Psoas muscle (tissue), 8 donors: ENCODE measurements around the gene MCM3. TPM values are rescaled to one million over a fixed set of nuclear protein-coding genes. Genes with fewer than 3 reads are reported as not detected.

ENCODE experiments used
- ATAC-seq, 4 donors: fragments of 200-7000 bp; cut with Tn5 transposase; one replicate each; pipeline ENCODE4 v1.9.1; 2020; ENCODE audit warnings: moderate library complexity in 3 of 4, mild to moderate bottlenecking in 2 of 4
- DNase-seq, 2 donors: peaks; one replicate each; pipeline ENCODE4 v3.0.0-alpha.2; 2020
- H3K27ac ChIP-seq: fragments of 200-600 bp; one replicate; pipeline ENCODE4 v1.8.0; 2022
- H3K27me3 ChIP-seq, 3 donors: fragments of 200-600 bp in 1 of 3; one replicate each; pipeline versions ENCODE4 v1.6.1 to v1.8.0; 2013 to 2022; ENCODE audit warnings: low read length in 2 of 3, mild to moderate bottlenecking in 2 of 3, moderate library complexity in 1 of 3; ENCODE audit not compliant: insufficient read depth in 3 of 3
- H3K36me3 ChIP-seq, 2 donors: fragments of 200-600 bp in 1 of 2; one replicate each; pipeline versions ENCODE4 v1.6.1 to v1.8.0; 2013 to 2022; ENCODE audit warnings: low read depth in 1 of 2, mild to moderate bottlenecking in 1 of 2, moderate library complexity in 1 of 2; ENCODE audit not compliant: insufficient read depth in 1 of 2
- H3K4me1 ChIP-seq: fragments of 200-600 bp; one replicate; pipeline ENCODE4 v1.8.0; 2022
- H3K4me3 ChIP-seq: fragments of 200-600 bp; one replicate; pipeline ENCODE4 v1.8.0; 2022; ENCODE audit warnings: mild to moderate bottlenecking
- H3K9me3 ChIP-seq: fragments of 200-600 bp; one replicate; pipeline ENCODE4 v1.8.0; 2022
- WGBS, 3 donors: extraction: QIAGEN DNeasy Blood & Tissue Kit; methylation state at CpG; one replicate each; pipeline versions ENCODE4 v1.1.6 to v1.1.7; 2013; 5-methylcytosine and 5-hydroxymethylcytosine counted together
- intact Hi-C, 2 donors: fragments of 100-400 bp; cut with DNase I; formaldehyde crosslinking; loops; one replicate each; pipeline versions ENCODE4 v1.11.0 to v1.14.2; 2022
- long read RNA-seq, 2 donors: library from polyadenylated mRNA; unstranded; transcript quantifications; one replicate each; pipeline ENCODE4 v2.0.0, GENCODE V29; 2021
- polyA plus RNA-seq, 3 donors: library from polyadenylated mRNA; stranded (reverse); fragments of 200-250 nt; gene quantifications; one replicate each; pipeline ENCODE4 v1.2.3, GENCODE V29; 2013
- total RNA-seq, 4 donors: library from RNA; stranded (reverse); fragmentation: NEBNext Ultra II Directional in 2 of 4; extraction: Animal tissue kit (Norgen Biotek cat#: 25700) in 2 of 4; gene quantifications; one replicate each; pipeline versions ENCODE4 v1.2.1 to v1.2.4, GENCODE V29; 2021 to 2023
- TF ChIP-seq, protein P1 (sequence below): fragments of 200-600 bp; IDR thresholded peaks from one replicate; pipeline ENCODE4 v1.8.0; 2022; ENCODE audit warnings: antibody characterized with exemption
- donor health status: healthy with polysubstance abuse.
- donor health status: DM: no; HTN: no; CAD: no; lungs with moderate emphysema.
- donor health status: Bipolar disorder and iron deficiency.
- donor health status: healthy.
- donor health status: DM: yes; HTN: yes; CAD: no.
- donor health status: DM: no; HTN: no; CAD: no.
- donor health status: DM: no; HTN: no; CAD: no.
- donor health status: DM: yes; HTN: yes; CAD: no.

Gene MCM3
- total RNA-seq (10 to 100 TPM in 3 of 4 donors, 1 to 10 TPM in 1; 7.6 to 17.3 (median 11.1) TPM), polyA plus RNA-seq (10 to 100 TPM in 2 of 3 donors, 1 to 10 TPM in 1; 9.6 to 25.0 (median 11.7) TPM)
- long read RNA-seq, donor 1, transcript MCM3-201 (17 exons, 3,083 nt), result major isoform, 11 of 16 reads
- long read RNA-seq, donor 1, partial matches to known transcripts, result 1 of 16 reads
- long read RNA-seq, donor 1, other reads (novel, unspliced or antisense), result 3 of 16 reads
- long read RNA-seq, donor 2, transcript MCM3-201 (17 exons, 3,083 nt), result major isoform, 31 of 38 reads
- long read RNA-seq, donor 2, partial matches to known transcripts, result 3 of 38 reads
- long read RNA-seq, donor 2, other reads (novel, unspliced or antisense), result 3 of 38 reads

DNA sequence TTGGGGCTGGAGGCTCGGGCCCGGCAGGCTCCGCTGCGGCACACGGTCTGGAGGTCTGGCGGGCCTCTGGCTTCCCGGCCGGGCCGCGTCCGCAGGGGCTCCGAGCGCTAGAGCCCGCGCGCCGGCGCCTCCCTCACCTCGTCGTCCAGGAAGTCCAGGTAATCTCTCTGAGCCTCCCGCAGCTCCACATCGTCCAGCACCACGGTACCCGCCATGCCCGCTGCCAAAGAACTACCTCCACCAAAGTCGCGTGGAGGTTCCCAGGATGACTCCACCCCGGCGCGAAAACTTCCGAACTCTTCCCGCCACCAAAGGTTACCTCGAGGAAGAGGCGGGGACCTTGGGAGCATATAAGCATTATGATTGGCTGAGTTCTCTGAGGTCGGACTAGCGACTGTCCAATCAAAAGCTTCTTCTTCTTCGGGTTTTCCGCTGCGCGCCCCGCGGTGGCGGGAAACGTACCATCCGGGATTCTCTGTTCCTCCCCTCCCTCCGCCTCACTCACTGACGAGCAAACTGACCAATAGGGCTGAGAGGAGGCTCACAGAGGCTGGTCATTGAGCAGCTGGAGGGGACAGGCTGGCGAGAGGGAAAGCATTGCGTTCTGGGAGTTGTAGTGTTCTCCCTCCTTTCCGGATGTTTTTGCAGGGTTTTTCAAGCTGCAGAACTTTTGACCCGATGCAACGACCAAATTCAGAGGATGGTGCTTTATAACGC is at the start of gene MCM3:
TSS of gene MCM3 (minus strand) at position 283 of the 717 bp plus-strand sequence. CDS start at position 215, 68 bp downstream.
- TF ChIP-seq, protein P1, sequence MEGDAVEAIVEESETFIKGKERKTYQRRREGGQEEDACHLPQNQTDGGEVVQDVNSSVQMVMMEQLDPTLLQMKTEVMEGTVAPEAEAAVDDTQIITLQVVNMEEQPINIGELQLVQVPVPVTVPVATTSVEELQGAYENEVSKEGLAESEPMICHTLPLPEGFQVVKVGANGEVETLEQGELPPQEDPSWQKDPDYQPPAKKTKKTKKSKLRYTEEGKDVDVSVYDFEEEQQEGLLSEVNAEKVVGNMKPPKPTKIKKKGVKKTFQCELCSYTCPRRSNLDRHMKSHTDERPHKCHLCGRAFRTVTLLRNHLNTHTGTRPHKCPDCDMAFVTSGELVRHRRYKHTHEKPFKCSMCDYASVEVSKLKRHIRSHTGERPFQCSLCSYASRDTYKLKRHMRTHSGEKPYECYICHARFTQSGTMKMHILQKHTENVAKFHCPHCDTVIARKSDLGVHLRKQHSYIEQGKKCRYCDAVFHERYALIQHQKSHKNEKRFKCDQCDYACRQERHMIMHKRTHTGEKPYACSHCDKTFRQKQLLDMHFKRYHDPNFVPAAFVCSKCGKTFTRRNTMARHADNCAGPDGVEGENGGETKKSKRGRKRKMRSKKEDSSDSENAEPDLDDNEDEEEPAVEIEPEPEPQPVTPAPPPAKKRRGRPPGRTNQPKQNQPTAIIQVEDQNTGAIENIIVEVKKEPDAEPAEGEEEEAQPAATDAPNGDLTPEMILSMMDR, result no peak
- H3K27ac ChIP-seq, result peak within 1 kb of the TSS; percentile 59
- peak; percentile 100 for ATAC-seq
- H3K36me3 ChIP-seq, result peaks cover 3 to 33% of the 10 kb centered on the region in 2 donors
- intact Hi-C loops, result loop anchor here (5.0 to 10.0 kb wide), 6 partner anchors 113 to 388 kb away; partner anchors contain the start of genes TMEM14A (in 1 of the 2) and TRAM2 (in 1 of the 2)
- no peaks in the 10 kb centered on the region for H3K27me3 ChIP-seq
- H3K9me3 ChIP-seq, result no peaks in the 10 kb centered on the region
- 0 to 1% (median 1%) methylated on average over 52 to 53 of the region's 53 CpGs for WGBS, 3 donors
- peak within 1 kb of the TSS; percentile 76 for H3K4me3 ChIP-seq
- peaks cover 7% of the 10 kb centered on the region for H3K4me1 ChIP-seq
- DNase-seq, result peak; percentile 97

DNA sequence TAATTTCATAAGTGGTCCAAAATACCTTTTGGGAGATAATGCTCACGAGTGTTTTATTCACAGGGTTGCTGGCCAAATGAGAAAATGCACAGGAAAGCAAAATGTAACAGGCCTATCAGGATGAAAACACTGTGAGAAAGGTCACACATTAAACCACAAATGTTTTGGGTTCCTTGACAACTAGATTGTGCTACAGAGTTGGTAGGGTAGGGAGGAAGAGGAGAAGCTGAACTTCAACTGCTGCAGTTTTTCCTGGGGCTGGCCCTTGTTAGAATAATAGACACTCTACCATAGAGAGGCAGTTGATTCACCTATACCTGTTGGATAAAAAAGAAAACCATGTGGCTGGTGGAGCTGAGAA is 49.3 kb upstream of the MCM3 start:
- Histone ChIP-seq H3K4me3 (no peak overlapping the region), H3K4me1 (no peaks in the 10 kb centered on the region), H3K27ac (no peak overlapping the region), H3K27me3 (no peaks in the 10 kb centered on the region), H3K36me3 (no peaks in the 10 kb centered on the region), H3K9me3 (no peaks in the 10 kb centered on the region)
- TF ChIP-seq, protein P1, result no peak
- intact Hi-C loops, result no loop called here
- ATAC-seq (no peak), DNase-seq (no peak)
- WGBS, 3 donors, result 26 to 38% (median 26%) methylated on average over 1 of the region's 1 CpG

DNA sequence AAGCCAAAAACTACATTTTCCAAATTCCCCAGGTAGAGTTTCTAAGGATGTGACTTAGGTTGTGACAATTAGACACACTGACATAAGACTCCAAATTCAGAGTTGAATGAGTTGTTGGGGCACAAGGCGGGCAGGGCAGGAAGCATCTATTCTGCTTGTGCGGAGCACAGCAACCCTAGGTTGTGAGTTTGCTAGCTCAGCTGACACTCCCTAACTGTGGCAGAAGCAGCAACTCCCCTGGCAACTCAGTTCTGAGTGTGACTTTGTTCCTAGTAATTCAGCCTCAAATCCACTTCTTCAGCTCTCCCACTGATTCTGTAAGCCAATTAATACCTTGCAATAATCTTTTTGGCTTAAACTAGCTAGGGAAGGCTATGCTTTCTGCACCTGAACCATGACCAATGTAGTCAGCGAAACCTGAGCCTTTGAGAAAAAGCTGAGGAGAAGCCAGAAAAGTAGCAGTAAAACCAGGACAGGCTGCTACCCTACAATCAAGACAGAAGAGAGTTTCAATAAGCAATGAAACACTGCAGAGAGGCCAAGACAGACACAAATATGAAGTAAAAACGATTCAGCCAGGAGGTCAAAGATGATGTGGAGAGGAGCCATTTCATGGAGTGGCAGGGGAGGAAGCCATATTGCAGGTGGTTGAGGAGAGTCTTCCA is 47.4 kb upstream of the MCM3 start:
- Histone ChIP-seq H3K9me3 (no peaks in the 10 kb centered on the region), H3K36me3 (no peaks in the 10 kb centered on the region), H3K4me1 (no peaks in the 10 kb centered on the region), H3K4me3 (no peak overlapping the region), H3K27me3 (no peaks in the 10 kb centered on the region), H3K27ac (no peak overlapping the region)
- intact Hi-C loops, result no loop called here
- DNase-seq, result no peak
- TF ChIP-seq, protein P1, result no peak
- 57 to 68% (median 63%) methylated on average over 4 of the region's 4 CpGs for WGBS, 3 donors
- no peak for ATAC-seq

DNA sequence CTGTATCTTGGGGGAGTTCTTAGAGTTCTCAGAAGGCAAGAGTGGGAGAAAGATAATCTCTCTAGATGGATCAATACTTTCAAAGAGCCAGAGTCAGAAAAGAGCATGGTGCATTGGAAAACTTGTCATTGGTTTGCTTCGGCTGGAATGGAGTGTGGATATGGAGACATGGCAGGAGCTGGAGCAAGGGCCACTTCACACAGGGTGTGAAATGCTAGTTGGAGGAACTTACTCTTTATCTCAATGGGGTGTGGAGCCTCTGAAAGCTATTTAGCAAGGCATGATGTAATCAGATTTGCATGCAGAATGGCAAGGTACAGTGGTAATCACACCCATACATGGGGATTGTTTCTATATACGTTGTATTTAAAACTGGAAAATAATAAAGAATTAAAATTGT is 45.9 kb upstream of the MCM3 start:
- Histone ChIP-seq H3K4me1 (no peaks in the 10 kb centered on the region), H3K27me3 (no peaks in the 10 kb centered on the region), H3K4me3 (no peak overlapping the region), H3K36me3 (no peaks in the 10 kb centered on the region), H3K27ac (no peak overlapping the region), H3K9me3 (no peaks in the 10 kb centered on the region)
- intact Hi-C loops, result no loop called here
- TF ChIP-seq, protein P1, result no peak
- 65 to 80% (median 75%) methylated on average over 2 of the region's 2 CpGs for WGBS, 3 donors
- no peak for ATAC-seq
- no peak for DNase-seq
